ENCODE results near the gene ONECUT1.

Gene ONECUT1

DNA sequence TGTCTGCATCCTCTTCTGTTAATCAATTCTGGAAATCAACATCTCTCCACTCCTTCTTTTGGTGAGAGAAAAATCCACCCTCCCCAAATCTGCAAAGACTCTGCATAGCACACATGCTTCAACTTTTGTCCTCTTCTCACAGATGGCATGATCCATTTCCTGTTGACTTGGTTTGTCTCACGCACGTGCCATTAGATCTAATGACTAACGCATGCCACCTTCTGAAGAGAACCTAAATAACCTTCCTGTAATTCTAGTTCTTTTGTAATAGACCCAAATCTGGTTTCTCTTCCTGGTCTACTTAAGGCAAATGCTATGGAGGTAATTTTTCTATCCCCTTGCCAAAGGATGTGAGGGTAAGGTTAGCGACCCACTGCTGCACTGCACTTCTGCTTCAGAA lies 60.0 kb downstream of the ONECUT1 start:
- Histone ChIP-seq H3K9me3 (0 out of 2 replicates have a peak, but pooled peaks cover 3% of the 10 kb centered on the region), H3K36me3 (replicated peaks) (no peaks in the 10 kb centered on the region), H3K27me3 (ENCODE audit: low read depth) (no peaks in the 10 kb centered on the region), H3K4me3 (no peak overlapping the region), H3K4me1 (no peaks in the 10 kb centered on the region)
- in situ Hi-C loops (cut with MboI; ENCODE audit: low sequenced_read_pairs): loop anchor here (5.0 kb wide), 1 partner anchor 473 kb away; no protein-coding TSS in a partner anchor
- no peak for DNase-seq (ENCODE audit: low spot score in 2 of 2)

DNA sequence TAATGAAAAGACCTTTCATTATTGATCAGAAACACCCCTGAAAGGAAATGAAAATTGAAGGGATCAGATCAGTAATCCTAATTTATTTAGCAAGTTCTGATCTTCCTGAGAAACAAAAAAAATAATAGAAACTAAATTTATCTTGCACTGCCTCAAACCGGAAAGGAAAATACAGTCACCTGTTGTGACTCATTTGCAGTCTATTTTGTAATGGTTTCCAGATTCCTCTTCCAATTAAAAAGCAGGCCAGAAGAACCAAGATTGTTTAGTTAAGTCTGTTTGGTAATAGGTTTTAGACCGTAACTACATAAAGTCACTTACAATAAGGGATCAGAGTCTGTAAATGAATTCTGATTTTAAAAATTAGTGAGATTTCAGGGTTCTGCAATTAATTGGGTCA lies 61.2 kb downstream of the ONECUT1 start:
- in situ Hi-C loops (cut with MboI; ENCODE audit: low sequenced_read_pairs): no loop called here
- DNase-seq (ENCODE audit: low spot score in 2 of 2): no peak

GRCh38 chr15:52727815-52728214 lies 62.3 kb downstream of the ONECUT1 start:
- no peaks in the 10 kb centered on the region for H3K27me3 ChIP-seq (ENCODE audit: low read depth)
- H3K9me3 ChIP-seq: 0 out of 2 replicates have a peak, but pooled peaks cover 3% of the 10 kb centered on the region
- in situ Hi-C loops (cut with MboI; ENCODE audit: low sequenced_read_pairs): no loop called here
- no peaks in the 10 kb centered on the region for H3K4me1 ChIP-seq
- H3K36me3 ChIP-seq (replicated peaks): no peaks in the 10 kb centered on the region
- H3K4me3 ChIP-seq: no peak overlapping the region
- no peak for DNase-seq (ENCODE audit: low spot score in 2 of 2)

More for the DNA sequence above, 61.2 kb downstream of the ONECUT1 start:
- Histone ChIP-seq H3K36me3 (replicated peaks) (no peaks in the 10 kb centered on the region), H3K9me3 (0 out of 2 replicates have a peak, but pooled peaks cover 3% of the 10 kb centered on the region), H3K27me3 (ENCODE audit: low read depth) (no peaks in the 10 kb centered on the region), H3K4me1 (no peaks in the 10 kb centered on the region), H3K4me3 (no peak overlapping the region)

- in situ Hi-C loops (cut with MboI; ENCODE audit: low sequenced_read_pairs): no loop called here
- 0 out of 2 replicates have a peak, but pooled peaks cover 3% of the 10 kb centered on the region for H3K9me3 ChIP-seq
These were observed 63.9 kb downstream of the ONECUT1 start for GRCh38 chr15:52726195-52726594.

DNA sequence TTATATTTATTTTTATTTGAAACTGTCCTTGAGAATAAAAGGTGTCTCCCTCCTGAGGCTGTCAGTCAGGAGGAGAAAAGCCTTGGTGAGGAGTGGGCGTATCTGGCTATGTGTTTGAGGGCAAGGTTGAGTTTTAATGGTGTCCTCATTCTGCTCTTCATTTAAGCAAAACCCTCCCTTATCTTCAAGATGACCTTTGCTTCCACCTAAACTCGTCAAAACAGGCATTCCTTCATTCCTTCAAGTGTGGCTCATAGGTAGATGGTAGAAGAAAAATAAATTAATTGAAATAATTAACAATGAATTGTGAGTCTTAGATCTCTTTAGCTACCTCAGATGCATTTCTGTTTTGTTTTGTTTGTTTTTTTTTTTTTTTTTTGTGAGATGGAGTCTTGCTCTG lies 71.6 kb downstream of the ONECUT1 start:
- in situ Hi-C loops (cut with MboI; ENCODE audit: low sequenced_read_pairs): no loop called here
- H3K9me3 ChIP-seq: no peaks in the 10 kb centered on the region
- no peak overlapping the region for H3K4me3 ChIP-seq
- no peaks in the 10 kb centered on the region for H3K4me1 ChIP-seq
- no peak for DNase-seq (ENCODE audit: low spot score in 2 of 2)
- H3K27me3 ChIP-seq (ENCODE audit: low read depth): no peaks in the 10 kb centered on the region
- no peaks in the 10 kb centered on the region for H3K36me3 ChIP-seq (replicated peaks)

More at GRCh38 chr15:52726195-52726594, 63.9 kb downstream of the ONECUT1 start:
- Histone ChIP-seq H3K4me1 (no peaks in the 10 kb centered on the region), H3K4me3 (no peak overlapping the region), H3K27me3 (ENCODE audit: low read depth) (no peaks in the 10 kb centered on the region), H3K36me3 (replicated peaks) (no peaks in the 10 kb centered on the region)
- no peak for DNase-seq (ENCODE audit: low spot score in 2 of 2)

GRCh38 chr15:52717924-52718323 lies 72.2 kb downstream of the ONECUT1 start:
- DNase-seq (ENCODE audit: low spot score in 2 of 2): no peak
- H3K4me1 ChIP-seq: no peaks in the 10 kb centered on the region
- in situ Hi-C loops (cut with MboI; ENCODE audit: low sequenced_read_pairs): no loop called here
- H3K4me3 ChIP-seq: no peak overlapping the region
- no peaks in the 10 kb centered on the region for H3K36me3 ChIP-seq (replicated peaks)
- no peaks in the 10 kb centered on the region for H3K9me3 ChIP-seq
- H3K27me3 ChIP-seq (ENCODE audit: low read depth): no peaks in the 10 kb centered on the region

GRCh38 chr15:52717481-52717880 lies 72.7 kb downstream of the ONECUT1 start:
- DNase-seq (ENCODE audit: low spot score in 2 of 2): no peak
- no peaks in the 10 kb centered on the region for H3K27me3 ChIP-seq (ENCODE audit: low read depth)
- no peaks in the 10 kb centered on the region for H3K9me3 ChIP-seq
- no peaks in the 10 kb centered on the region for H3K36me3 ChIP-seq (replicated peaks)
- no peak overlapping the region for H3K4me3 ChIP-seq
- in situ Hi-C loops (cut with MboI; ENCODE audit: low sequenced_read_pairs): no loop called here
- H3K4me1 ChIP-seq: no peaks in the 10 kb centered on the region

DNA sequence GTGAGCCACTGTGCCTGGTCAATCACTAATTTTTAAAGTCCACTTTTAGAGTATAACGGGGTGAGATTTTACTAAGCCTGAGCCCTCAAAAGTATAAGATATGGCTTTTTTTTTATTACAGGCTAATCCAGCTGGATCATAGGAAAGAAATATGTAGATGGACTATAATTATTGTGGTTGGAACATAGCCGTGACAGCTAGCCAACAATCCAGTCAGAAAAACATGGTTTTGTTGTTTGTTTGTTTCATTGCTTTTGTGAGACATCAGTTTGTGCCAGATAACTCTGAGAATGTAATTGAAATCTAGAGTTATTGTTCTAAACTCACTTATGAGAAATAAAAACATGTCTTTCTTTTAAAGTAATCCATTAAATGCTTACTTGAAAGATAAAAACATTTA lies 73.6 kb downstream of the ONECUT1 start:
- in situ Hi-C loops (cut with MboI; ENCODE audit: low sequenced_read_pairs): no loop called here
- H3K9me3 ChIP-seq: no peaks in the 10 kb centered on the region
- H3K36me3 ChIP-seq (replicated peaks): no peaks in the 10 kb centered on the region
- H3K27me3 ChIP-seq (ENCODE audit: low read depth): no peaks in the 10 kb centered on the region
- DNase-seq (ENCODE audit: low spot score in 2 of 2): no peak
- H3K4me1 ChIP-seq: no peaks in the 10 kb centered on the region
- no peak overlapping the region for H3K4me3 ChIP-seq

DNA sequence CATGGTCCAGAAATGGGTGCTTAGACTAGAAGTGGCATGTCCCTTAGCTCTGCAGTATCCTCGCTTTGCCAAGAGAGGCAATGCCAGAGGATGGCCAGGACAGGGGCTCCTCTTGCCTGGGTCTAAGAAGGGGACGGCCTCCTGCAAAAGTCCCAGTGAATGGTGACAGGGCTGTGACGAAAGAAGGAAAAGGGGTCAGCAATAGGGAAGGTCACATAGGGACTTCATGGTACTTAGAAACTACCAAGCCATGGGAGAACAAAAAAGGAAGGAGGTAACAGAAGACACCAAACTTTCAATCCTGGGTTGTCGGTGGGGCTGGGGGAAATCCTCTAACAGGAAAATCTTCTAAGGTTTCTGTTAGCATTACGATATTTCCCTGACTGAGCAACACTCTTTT lies 74.7 kb downstream of the ONECUT1 start:
- no peak for DNase-seq (ENCODE audit: low spot score in 2 of 2)
- no peaks in the 10 kb centered on the region for H3K9me3 ChIP-seq
- H3K4me3 ChIP-seq: no peak overlapping the region
- no peaks in the 10 kb centered on the region for H3K36me3 ChIP-seq (replicated peaks)
- in situ Hi-C loops (cut with MboI; ENCODE audit: low sequenced_read_pairs): no loop called here
- no peaks in the 10 kb centered on the region for H3K27me3 ChIP-seq (ENCODE audit: low read depth)
- no peaks in the 10 kb centered on the region for H3K4me1 ChIP-seq

GRCh38 chr15:52714968-52715367 lies 75.2 kb downstream of the ONECUT1 start:
- H3K9me3 ChIP-seq: no peaks in the 10 kb centered on the region
- no peak overlapping the region for H3K4me3 ChIP-seq
- in situ Hi-C loops (cut with MboI; ENCODE audit: low sequenced_read_pairs): no loop called here
- H3K27me3 ChIP-seq (ENCODE audit: low read depth): no peaks in the 10 kb centered on the region
- no peaks in the 10 kb centered on the region for H3K36me3 ChIP-seq (replicated peaks)
- DNase-seq (ENCODE audit: low spot score in 2 of 2): no peak
- H3K4me1 ChIP-seq: no peaks in the 10 kb centered on the region

- Histone ChIP-seq H3K9me3 (no peaks in the 10 kb centered on the region), H3K4me3 (no peak overlapping the region), H3K36me3 (replicated peaks) (no peaks in the 10 kb centered on the region), H3K4me1 (no peaks in the 10 kb centered on the region), H3K27me3 (ENCODE audit: low read depth) (no peaks in the 10 kb centered on the region)
- DNase-seq (ENCODE audit: low spot score in 2 of 2): no peak
- in situ Hi-C loops (cut with MboI; ENCODE audit: low sequenced_read_pairs): no loop called here
These were observed 79.3 kb downstream of the ONECUT1 start for GRCh38 chr15:52710708-52711389.

DNA sequence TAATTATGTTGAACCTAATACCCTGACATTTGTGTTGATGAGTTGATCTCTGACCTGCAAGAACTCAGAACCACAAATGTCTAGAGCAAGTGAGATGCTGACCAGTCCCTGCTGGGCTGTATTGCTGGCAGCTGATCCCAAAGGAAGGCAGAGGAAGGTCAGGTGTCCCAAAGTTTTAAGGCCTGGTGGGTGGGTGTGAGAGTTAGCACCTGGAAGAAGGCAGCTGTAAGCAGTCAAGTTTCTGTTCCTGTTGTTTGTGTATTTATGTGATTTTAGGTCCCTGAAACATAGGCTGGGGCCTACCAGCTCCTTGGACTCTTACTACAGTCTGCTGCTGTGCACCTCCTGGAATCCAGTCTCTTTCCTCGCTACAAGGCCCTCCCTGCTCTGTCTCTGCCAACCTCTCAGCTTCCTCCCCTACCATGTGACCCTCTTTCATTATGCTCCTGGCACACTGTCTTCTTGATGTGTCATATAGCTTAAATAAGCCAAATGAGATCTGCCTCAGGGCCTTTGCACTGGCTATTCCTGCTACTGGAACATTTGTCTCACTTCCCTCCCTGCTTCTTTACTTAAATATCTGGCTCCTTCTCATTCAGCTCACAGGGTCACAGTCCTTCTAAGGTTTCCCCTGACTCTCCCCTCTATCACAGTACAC lies 80.0 kb downstream of the ONECUT1 start:
- H3K9me3 ChIP-seq: no peaks in the 10 kb centered on the region
- H3K27me3 ChIP-seq (ENCODE audit: low read depth): no peaks in the 10 kb centered on the region
- no peak overlapping the region for H3K4me3 ChIP-seq
- in situ Hi-C loops (cut with MboI; ENCODE audit: low sequenced_read_pairs): no loop called here
- no peaks in the 10 kb centered on the region for H3K36me3 ChIP-seq (replicated peaks)
- DNase-seq (ENCODE audit: low spot score in 2 of 2): no peak
- no peaks in the 10 kb centered on the region for H3K4me1 ChIP-seq

GRCh38 chr15:52709187-52709981 lies 80.8 kb downstream of the ONECUT1 start:
- H3K4me1 ChIP-seq: no peaks in the 10 kb centered on the region
- H3K4me3 ChIP-seq: no peak overlapping the region
- peak in 1 of 2 experiments; percentile 58 for DNase-seq (ENCODE audit: low spot score in 2 of 2)
- no peaks in the 10 kb centered on the region for H3K9me3 ChIP-seq
- no peaks in the 10 kb centered on the region for H3K27me3 ChIP-seq (ENCODE audit: low read depth)
- in situ Hi-C loops (cut with MboI; ENCODE audit: low sequenced_read_pairs): no loop called here
- H3K36me3 ChIP-seq (replicated peaks): no peaks in the 10 kb centered on the region
